ENCODE results near the gene PHLPP2.
A peak's percentile ranks its signal among the peaks of the same experiment; 100 is the strongest.
"Not testable (repeated sequence)": the region's sequence is repeated elsewhere in the genome, so short reads cannot be mapped to it uniquely, and the experiment has no call there.

The PHLPP2 gene

GRCh38 chr16:71721066-71721740 is 3.3 kb downstream of the PHLPP2 start:
- no peak for DNase-seq (ENCODE audit: low spot score)
- FAIRE-seq = no peak

GRCh38 chr16:71712501-71712900 is 12.0 kb downstream of the PHLPP2 start:
- FAIRE-seq (no peak), DNase-seq (ENCODE audit: low spot score) (no peak)

- no peak for FAIRE-seq
- no peak for DNase-seq (ENCODE audit: low spot score)
These were observed 12.7 kb downstream of the PHLPP2 start for GRCh38 chr16:71711789-71712188.

- DNase-seq (ENCODE audit: low spot score) = peak; percentile 57
- FAIRE-seq = peak; percentile 90
These were observed 15.2 kb downstream of the PHLPP2 start for GRCh38 chr16:71709229-71709781.

GRCh38 chr16:71708696-71709095 is 15.8 kb downstream of the PHLPP2 start:
- FAIRE-seq (no peak), DNase-seq (ENCODE audit: low spot score) (no peak)

- no peak for FAIRE-seq
- no peak for DNase-seq (ENCODE audit: low spot score)
These were observed 17.3 kb downstream of the PHLPP2 start for GRCh38 chr16:71707199-71707598.

GRCh38 chr16:71706046-71706445 is 18.5 kb downstream of the PHLPP2 start:
- FAIRE-seq = no peak

GRCh38 chr16:71703333-71703732 is 21.2 kb downstream of the PHLPP2 start:
- FAIRE-seq (no peak), DNase-seq (ENCODE audit: low spot score) (no peak)

More at GRCh38 chr16:71706046-71706445, 18.5 kb downstream of the PHLPP2 start:
- no peak for DNase-seq (ENCODE audit: low spot score)

- FAIRE-seq = no peak
- no peak for DNase-seq (ENCODE audit: low spot score)
These were observed 23.7 kb downstream of the PHLPP2 start for GRCh38 chr16:71700831-71701230.

- DNase-seq (ENCODE audit: low spot score) = no peak
- FAIRE-seq = no peak
These were observed 26.0 kb downstream of the PHLPP2 start for GRCh38 chr16:71698491-71698890.

GRCh38 chr16:71693164-71693563 is 31.3 kb downstream of the PHLPP2 start:
- DNase-seq (ENCODE audit: low spot score) (no peak), FAIRE-seq (no peak)

GRCh38 chr16:71689901-71690300 is 34.6 kb downstream of the PHLPP2 start:
- no peak for FAIRE-seq

GRCh38 chr16:71687861-71688260 is 36.6 kb downstream of the PHLPP2 start:
- FAIRE-seq (no peak), DNase-seq (ENCODE audit: low spot score) (no peak)

More at GRCh38 chr16:71689901-71690300, 34.6 kb downstream of the PHLPP2 start:
- DNase-seq (ENCODE audit: low spot score) = no peak

GRCh38 chr16:71684280-71684679 is 40.2 kb downstream of the PHLPP2 start:
- FAIRE-seq; DNase-seq (ENCODE audit: low spot score): not testable (repeated sequence)

GRCh38 chr16:71681360-71681759 is 43.1 kb downstream of the PHLPP2 start:
- no peak for DNase-seq (ENCODE audit: low spot score)
- no peak for FAIRE-seq

- no peak for FAIRE-seq
- no peak for DNase-seq (ENCODE audit: low spot score)
These were observed 48.3 kb downstream of the PHLPP2 start for GRCh38 chr16:71676236-71676635.

GRCh38 chr16:71675380-71675779 is 49.1 kb downstream of the PHLPP2 start:
- no peak for FAIRE-seq
- DNase-seq (ENCODE audit: low spot score) = no peak

GRCh38 chr16:71674229-71674628 is 50.3 kb downstream of the PHLPP2 start:
- DNase-seq (ENCODE audit: low spot score) = no peak

GRCh38 chr16:71673582-71673973 is 50.9 kb downstream of the PHLPP2 start:
- DNase-seq (ENCODE audit: low spot score) = no peak
- FAIRE-seq = no peak

More at GRCh38 chr16:71674229-71674628, 50.3 kb downstream of the PHLPP2 start:
- no peak for FAIRE-seq

- no peak for FAIRE-seq
These were observed 51.5 kb downstream of the PHLPP2 start for GRCh38 chr16:71672803-71673581.

GRCh38 chr16:71672125-71672524 is 52.4 kb downstream of the PHLPP2 start:
- DNase-seq (ENCODE audit: low spot score) (no peak), FAIRE-seq (no peak)

More at GRCh38 chr16:71672803-71673581, 51.5 kb downstream of the PHLPP2 start:
- DNase-seq (ENCODE audit: low spot score) = no peak

- no peak for DNase-seq (ENCODE audit: low spot score)
- no peak for FAIRE-seq
These were observed 53.3 kb downstream of the PHLPP2 start for GRCh38 chr16:71671165-71671564.
